GM12878 (cell line): ENCODE measurements around the gene ESPNL. TPM values are rescaled to one million over a fixed set of nuclear protein-coding genes. Genes with fewer than 3 reads are reported as not detected.
A peak's percentile ranks its signal among the peaks of the same experiment; 100 is the strongest.
"Not testable (repeated sequence)": the region's sequence is repeated elsewhere in the genome, so short reads cannot be mapped to it uniquely, and the experiment has no call there.

ENCODE experiments used
- ATAC-seq: fragments of 200-7000 bp; cut with Tn5 transposase; 3 replicates; pipeline ENCODE4 v1.9.1; 2020; ENCODE audit warnings: mild to moderate bottlenecking, moderate library complexity
- BruUV-seq: library from RNA; stranded (reverse); fragments of 400-500 nt; replicated peaks from 2 replicates; lab custom pipeline; 2021; lab: Mats Ljungman, UMichigan
- CTCF ChIA-PET: fragments of 300-600 bp; sonication (Branson Sonifier 250); formaldehyde crosslinking; extraction: SDS; loops from one replicate; lab custom pipeline; 2021; ENCODE audit warnings: inconsistent platforms; lab: Yijun Ruan, JAX
- POLR2A ChIA-PET: fragments of 350-600 bp; formaldehyde crosslinking; extraction: SDS; loops from one replicate; lab custom pipeline; 2021; ENCODE audit warnings: inconsistent platforms; lab: Charles Lee
- RAD21 ChIA-PET: fragments of 300-600 bp; sonication (Branson Sonifier 250); formaldehyde crosslinking; loops from one replicate; lab custom pipeline; 2023; ENCODE audit warnings: antibody characterized with exemption; ENCODE audit not compliant: unreplicated experiment; lab: Charles Lee
- SMC1A ChIA-PET: fragments of 300-600 bp; sonication (Branson Sonifier 250); formaldehyde crosslinking; loops from one replicate; lab custom pipeline; 2023; ENCODE audit not compliant: unreplicated experiment, uncharacterized antibody; lab: Charles Lee
- DNase-seq: peaks from one replicate; pipeline ENCODE4 v3.0.0-alpha.2; 2011; ENCODE audit warnings: low read depth, low spot score
- FAIRE-seq: peaks from 3 replicates; lab custom pipeline; 2011; peaks lifted over from hg19 to GRCh38; lab: Jason Lieb, UNC
- H2AFZ ChIP-seq: 2 replicates; pipeline ENCODE4 v1.6.0; 2011; ENCODE audit warnings: low read depth, low read length, control low read depth; ENCODE audit not compliant: control insufficient read depth
- H3K27ac ChIP-seq: 2 replicates; pipeline ENCODE4 v1.5.1; 2011; ENCODE audit warnings: control low read depth; ENCODE audit not compliant: control insufficient read depth, insufficient read depth
- H3K27me3 ChIP-seq, 2 experiments: replicated peaks in 1 of 2; 2 replicates each; pipeline versions ENCODE4 v1.6.0 to v1.6.1; 2011; ENCODE audit warnings: low read length in 1 of 2; ENCODE audit not compliant: control insufficient read depth in 2 of 2, insufficient read depth in 2 of 2
- H3K36me3 ChIP-seq, 2 experiments: 2 replicates each; pipeline ENCODE4 v1.5.1; 2011; ENCODE audit warnings: low read length in 1 of 2; ENCODE audit not compliant: control insufficient read depth in 2 of 2, insufficient read depth in 2 of 2
- H3K4me1 ChIP-seq: 2 replicates; pipeline ENCODE4 v1.6.1; 2011; ENCODE audit warnings: mild to moderate bottlenecking, low read length, moderate library complexity, mixed read lengths; ENCODE audit not compliant: control insufficient read depth, insufficient read depth
- H3K4me2 ChIP-seq: 2 replicates; pipeline ENCODE4 v1.6.0; 2011; ENCODE audit warnings: control low read depth; ENCODE audit not compliant: control insufficient read depth, insufficient read depth
- H3K4me3 ChIP-seq: fragments of 200-600 bp; sonication (generic); 2 replicates; pipeline ENCODE4 v1.5.1; 2016
- H3K79me2 ChIP-seq: 2 replicates; pipeline ENCODE4 v1.6.0; 2011; ENCODE audit warnings: low read length; ENCODE audit not compliant: control insufficient read depth, insufficient read depth
- H3K9ac ChIP-seq: 2 replicates; pipeline ENCODE4 v1.8.0; 2011; ENCODE audit warnings: low read length, control low read depth, mixed read lengths; ENCODE audit not compliant: control insufficient read depth, insufficient read depth
- H3K9me3 ChIP-seq: replicated peaks from 3 replicates; pipeline ENCODE4 v1.5.1; 2011; ENCODE audit warnings: mild to moderate bottlenecking, low read length; ENCODE audit not compliant: control insufficient read depth, insufficient read depth
- H4K20me1 ChIP-seq: 2 replicates; pipeline ENCODE4 v1.6.0; 2011; ENCODE audit not compliant: control insufficient read depth, insufficient read depth
- BHLHE40 ChIP-seq, 2 experiments: fragments of 450-650 bp in 1 of 2; IDR thresholded peaks; 2 replicates each; pipeline ENCODE4 v1.6.1; 2011 to 2017; ENCODE audit warnings: low read depth in 2 of 2, borderline replicate concordance in 1 of 2, improper control_type of control experiment in 1 of 2, low read length in 1 of 2, mild to moderate bottlenecking in 1 of 2
- WGBS: methylation state at CpG from one replicate; pipeline ENCODE4 v1.1.6; 2016; ENCODE audit warnings: low lambda C conversion rate; ENCODE audit not compliant: insufficient replicate concordance, insufficient coverage; ENCODE audit errors: missing lambda C conversion rate; 5-methylcytosine and 5-hydroxymethylcytosine counted together
- in situ Hi-C: fragments of 300-500 bp; cut with MboI; formaldehyde crosslinking; loops from 9 replicates; pipeline ENCODE4 v1.14.3; 2018; ENCODE audit warnings: mixed read lengths
- intact Hi-C: fragments of 100-400 bp; cut with micrococcal nuclease; formaldehyde crosslinking; loops from one replicate; pipeline ENCODE4 v1.14.2; 2022; ENCODE audit not compliant: unreplicated experiment
- polyA plus RNA-seq, 11 experiments: library from polyadenylated mRNA; depleted of rRNA in 4 of 11; unstranded in 6 of 11; stranded (reverse) in 5 of 11; fragments of >200 nt; fragmentation: Nextera tagmentation in 4 of 11; fragmentation: Illumina TruSeq in 1 of 11; extraction: Ambion mirVana in 4 of 11; extraction: Trizol in 1 of 11; gene quantifications; 1 replicate in 1 of 11; 2 replicates in 10 of 11; pipeline versions ENCODE4 v1.2.1 to v1.2.3, GENCODE V29; 2011 to 2016; ENCODE audit warnings: inconsistent platforms in 2 of 11, missing spikeins in 2 of 11, low read depth in 1 of 11
- total RNA-seq, 4 experiments: library from RNA; depleted of rRNA in 3 of 4; stranded (reverse); fragments of >200 nt in 3 of 4; fragmentation: Illumina TruSeq in 1 of 4; extraction: Trizol in 1 of 4; gene quantifications; 2 replicates each; pipeline versions ENCODE4 v1.2.1 to v1.2.3, GENCODE V29; 2013 to 2021
- TF ChIP-seq, protein P1 (sequence below): IDR thresholded peaks from 2 replicates; pipeline ENCODE4 v1.6.1; 2012; ENCODE audit warnings: low read length, inconsistent platforms

ESPNL gene
- total and polyA plus RNA-seq, 10 of the 15 experiments (the other 5 are each of a cell fraction or from before 2014, with no cell fraction given), result 0.05 to 0.94 (median 0.36) TPM; not detected in 3

DNA sequence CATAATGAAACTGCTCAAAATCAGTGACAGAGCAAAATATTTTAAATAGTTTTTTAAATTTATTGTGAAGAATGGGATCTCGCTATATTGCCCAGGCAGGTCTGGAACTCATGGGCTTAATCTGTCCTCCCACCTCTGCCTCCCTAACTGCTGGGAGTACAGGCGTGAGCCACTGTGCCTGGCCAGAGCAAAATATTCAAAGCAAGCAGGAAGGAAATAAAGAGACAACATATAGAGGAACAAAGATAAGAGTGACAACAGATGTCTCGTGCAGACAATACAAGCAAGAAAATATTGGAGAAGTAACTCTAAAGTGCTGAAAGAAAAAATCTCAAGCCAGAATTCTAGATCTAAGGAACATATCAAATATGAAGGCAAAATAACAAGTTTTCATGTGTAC, 44.3 kb upstream of the ESPNL start:
- Histone ChIP-seq H3K9me3 (no peaks in the 10 kb centered on the region), H3K27ac (no peak overlapping the region), H3K79me2 (peaks cover 8% of the 10 kb centered on the region), H3K4me3 (no peak overlapping the region), H3K4me1 (no peaks in the 10 kb centered on the region; the same call in 1 of the 2 replicates), H3K9ac (no peak overlapping the region), H4K20me1 (no peaks in the 10 kb centered on the region), H3K4me2 (no peak overlapping the region), H2AFZ (no peak overlapping the region), H3K27me3 (no peaks in the 10 kb centered on the region)
- ChIA-PET SMC1A (interaction anchor here (0.6 kb wide), 1 partner anchor 98 kb away, joined by 3 read pairs; no protein-coding TSS in a partner anchor), POLR2A (no interaction called here), CTCF (interaction anchor here (0.6 kb wide), 1 partner anchor 56 kb away, joined by 3 read pairs; no protein-coding TSS in a partner anchor)
- DNase-seq (no peak), ATAC-seq (no peak)
- WGBS, result 48% methylated on average over 3 of the region's 3 CpGs
- in situ Hi-C loops, result no loop called here
- no TSS peak for BruUV-seq
- TF ChIP-seq, protein P1, sequence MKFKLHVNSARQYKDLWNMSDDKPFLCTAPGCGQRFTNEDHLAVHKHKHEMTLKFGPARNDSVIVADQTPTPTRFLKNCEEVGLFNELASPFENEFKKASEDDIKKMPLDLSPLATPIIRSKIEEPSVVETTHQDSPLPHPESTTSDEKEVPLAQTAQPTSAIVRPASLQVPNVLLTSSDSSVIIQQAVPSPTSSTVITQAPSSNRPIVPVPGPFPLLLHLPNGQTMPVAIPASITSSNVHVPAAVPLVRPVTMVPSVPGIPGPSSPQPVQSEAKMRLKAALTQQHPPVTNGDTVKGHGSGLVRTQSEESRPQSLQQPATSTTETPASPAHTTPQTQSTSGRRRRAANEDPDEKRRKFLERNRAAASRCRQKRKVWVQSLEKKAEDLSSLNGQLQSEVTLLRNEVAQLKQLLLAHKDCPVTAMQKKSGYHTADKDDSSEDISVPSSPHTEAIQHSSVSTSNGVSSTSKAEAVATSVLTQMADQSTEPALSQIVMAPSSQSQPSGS, result no peak
- peak in 1 of 2 experiments; percentile 64; a peak in 1 of 4 replicates for TF ChIP-seq BHLHE40 (IDR thresholded peaks at IDR 0.05; ENCODE audit: borderline replicate concordance in 1 of 2, low read depth in 2 of 2, low read length in 1 of 2)
- TF ChIP-seq, all 136 proteins: peak for 1
- no peaks in the 10 kb centered on the region for H3K36me3 ChIP-seq
- intact Hi-C loops, result no loop called here
- no peak for FAIRE-seq
- RAD21 ChIA-PET, result no interaction called here

GRCh38 chr2:238057696-238058575, 42.2 kb upstream of the ESPNL start:
- H3K27ac ChIP-seq, in situ Hi-C loops, FAIRE-seq, ATAC-seq, H3K9ac ChIP-seq, H3K4me2 ChIP-seq, H2AFZ ChIP-seq, intact Hi-C loops, DNase-seq, H3K36me3 ChIP-seq, H3K9me3 ChIP-seq, BruUV-seq, H4K20me1 ChIP-seq, POLR2A ChIA-PET, CTCF ChIA-PET, H3K4me3 ChIP-seq, H3K27me3 ChIP-seq, SMC1A ChIA-PET, H3K4me1 ChIP-seq: not testable (repeated sequence)
- RAD21 ChIA-PET, result interaction anchor here (0.7 kb wide), 1 partner anchor 283 kb away, joined by 3 read pairs; no protein-coding TSS in a partner anchor
- H3K79me2 ChIP-seq, result peaks cover 25% of the 10 kb centered on the region
- WGBS, result 94% methylated on average over 31 of the region's 44 CpGs
